Germinal center (tissue), 1 donor: ENCODE results near the gene SNX32.

ENCODE experiments used
- DNase-seq: peaks from one replicate; pipeline ENCODE4 v3.0.0; 2012; ENCODE audit warnings: mixed read lengths, low spot score

The SNX32 gene

DNA sequence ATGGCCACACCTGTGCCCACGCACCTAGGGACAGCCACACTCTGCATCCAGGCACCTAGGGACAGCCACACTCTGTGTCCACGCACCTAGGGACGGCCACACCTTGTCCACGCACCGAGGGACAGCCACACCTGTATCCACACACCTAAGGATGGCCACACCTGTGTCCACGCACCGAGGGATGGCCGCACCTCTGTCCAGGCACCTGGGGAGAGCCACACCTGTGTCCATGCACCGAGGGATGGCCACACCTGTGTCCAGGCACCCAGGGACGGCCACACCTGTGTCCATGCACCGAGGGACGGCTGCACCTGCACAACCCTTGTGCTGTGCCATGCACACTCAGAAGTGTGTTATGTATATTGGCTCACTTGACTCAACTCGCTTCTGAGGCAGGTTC is 36.1 kb upstream of the SNX32 start:
- DNase-seq: no peak

DNA sequence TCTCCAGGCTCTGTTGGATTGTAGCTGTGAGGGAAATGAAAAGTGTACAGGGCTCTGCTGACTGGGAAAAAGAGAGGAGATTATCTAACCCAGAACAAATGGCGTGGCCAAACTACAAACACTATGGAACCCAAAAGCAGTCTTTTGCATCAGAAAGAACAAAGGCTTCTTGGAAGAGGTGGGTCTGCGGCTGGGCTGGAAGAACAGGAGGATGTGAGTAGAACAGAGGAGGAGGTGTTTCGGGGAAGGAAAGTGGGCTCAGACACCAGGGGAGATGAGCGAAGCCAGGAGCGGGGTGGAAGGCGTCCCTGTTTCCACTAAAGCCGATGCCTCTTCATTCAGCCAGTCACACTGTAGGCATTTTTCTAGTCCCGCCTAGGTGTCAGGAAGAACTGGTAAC is 34.9 kb upstream of the SNX32 start:
- no peak for DNase-seq

DNA sequence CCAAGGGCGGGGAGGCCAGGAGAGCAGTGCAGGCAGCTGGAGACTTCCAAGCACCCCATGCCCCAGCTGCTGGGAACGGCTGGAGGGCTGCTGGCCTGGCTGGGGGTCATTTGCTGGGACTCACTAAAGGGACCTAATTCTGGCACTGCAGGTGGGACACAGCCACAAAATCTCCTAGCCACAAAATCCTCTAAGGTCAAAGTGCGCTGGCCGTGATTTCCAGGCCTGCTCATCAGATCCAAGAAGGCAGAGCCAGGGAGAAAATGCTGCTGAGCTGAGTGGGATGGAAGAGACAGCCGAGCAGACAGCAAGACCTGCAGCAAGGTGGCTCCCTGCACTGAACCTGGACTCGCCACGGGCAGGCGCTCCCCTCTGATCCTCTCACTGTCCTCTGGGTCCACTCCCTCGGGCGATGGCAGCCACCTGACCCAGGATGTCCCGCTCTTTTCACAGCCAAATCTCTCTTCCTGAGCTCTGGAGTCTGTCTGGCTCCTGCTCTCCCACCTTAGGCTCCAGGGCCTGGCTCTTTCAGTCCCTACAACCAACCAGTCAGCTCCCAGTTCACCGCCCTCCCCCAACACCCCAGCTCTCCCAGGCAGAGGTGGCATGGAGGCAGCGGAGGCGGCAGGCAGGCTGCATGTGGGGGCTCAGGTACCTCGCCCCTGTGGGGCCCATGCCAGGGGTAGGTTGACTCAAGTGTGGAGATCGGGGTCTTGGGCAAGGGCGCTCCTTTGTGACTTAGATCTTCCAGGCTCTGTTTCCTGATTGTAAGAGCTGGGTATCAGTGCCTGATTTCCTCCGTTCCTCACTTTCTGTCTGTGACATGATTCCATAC is 32.4 kb upstream of the SNX32 start:
- no peak for DNase-seq

DNA sequence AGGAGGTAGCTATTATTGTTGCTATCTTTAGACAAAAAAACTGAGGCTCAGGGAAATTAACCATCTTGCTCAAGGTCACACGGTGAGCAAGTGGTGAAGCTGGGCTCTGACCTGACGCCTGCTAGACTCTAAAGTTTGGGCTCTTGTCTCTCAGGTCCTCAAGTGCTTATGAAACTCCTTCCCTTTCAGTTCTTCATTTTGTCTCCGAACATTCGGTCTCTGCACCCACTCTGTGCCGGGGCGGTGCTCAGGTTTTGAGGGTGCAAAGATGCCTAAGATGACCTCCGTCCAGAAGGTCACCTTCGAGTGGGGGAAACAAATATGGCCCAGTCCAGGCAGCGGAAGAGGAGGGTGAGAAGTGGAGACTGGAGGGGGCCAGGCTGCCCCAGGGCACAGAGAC is 30.9 kb upstream of the SNX32 start:
- DNase-seq: no peak

DNA sequence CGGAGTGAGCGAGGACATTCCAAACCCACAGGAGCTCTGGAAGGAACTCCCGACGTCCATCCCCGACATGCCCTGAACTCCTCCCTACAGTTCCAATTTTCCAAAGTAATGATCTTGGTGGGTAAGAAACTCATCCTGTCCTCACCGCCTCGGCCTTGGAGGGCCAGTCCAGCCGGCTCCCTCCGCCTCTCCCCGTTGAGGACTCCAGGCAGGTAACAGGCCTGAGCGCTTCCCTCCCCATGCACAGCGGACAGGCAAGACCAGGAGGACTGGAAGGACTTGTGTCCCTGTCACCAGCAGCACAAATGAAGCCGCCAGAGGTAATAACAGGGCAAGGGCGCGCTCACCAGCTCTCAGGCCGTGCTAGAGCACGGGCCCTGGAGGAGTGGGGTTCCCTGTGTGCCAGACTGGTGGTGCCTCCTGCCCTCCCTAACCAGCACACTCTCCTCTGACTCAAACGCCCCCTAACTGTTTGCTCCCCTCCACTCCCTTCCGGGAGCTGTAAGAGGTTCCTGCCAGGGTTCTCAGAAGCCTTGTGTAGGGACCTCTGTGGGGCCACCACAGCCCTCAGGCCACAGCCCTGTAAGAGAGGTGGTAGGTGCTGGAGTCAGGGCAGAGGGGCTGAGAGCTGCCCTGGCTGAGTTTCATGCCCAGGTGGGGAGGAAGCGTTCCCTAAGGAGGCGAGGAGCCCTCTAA is 29.8 kb upstream of the SNX32 start:
- no peak for DNase-seq

DNA sequence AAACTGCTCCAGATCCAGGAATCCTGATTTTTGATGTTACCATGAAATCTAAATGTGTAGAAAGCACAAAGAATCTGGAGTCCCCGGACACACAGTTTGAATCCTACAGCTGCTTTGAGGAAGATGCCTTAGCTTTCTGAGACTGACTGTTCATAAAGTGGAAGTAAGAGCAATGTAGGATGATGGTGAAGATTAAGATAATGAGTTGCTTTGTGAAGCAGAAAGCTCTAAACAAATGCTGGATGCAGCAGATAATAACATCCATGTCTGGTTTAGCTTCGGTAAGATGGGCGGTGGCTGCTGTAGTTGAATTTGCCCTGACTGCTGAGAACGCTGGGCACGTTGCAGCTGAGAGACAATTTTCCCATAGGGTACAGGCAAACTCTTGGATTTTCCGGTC is 26.8 kb upstream of the SNX32 start:
- DNase-seq: no peak

DNA sequence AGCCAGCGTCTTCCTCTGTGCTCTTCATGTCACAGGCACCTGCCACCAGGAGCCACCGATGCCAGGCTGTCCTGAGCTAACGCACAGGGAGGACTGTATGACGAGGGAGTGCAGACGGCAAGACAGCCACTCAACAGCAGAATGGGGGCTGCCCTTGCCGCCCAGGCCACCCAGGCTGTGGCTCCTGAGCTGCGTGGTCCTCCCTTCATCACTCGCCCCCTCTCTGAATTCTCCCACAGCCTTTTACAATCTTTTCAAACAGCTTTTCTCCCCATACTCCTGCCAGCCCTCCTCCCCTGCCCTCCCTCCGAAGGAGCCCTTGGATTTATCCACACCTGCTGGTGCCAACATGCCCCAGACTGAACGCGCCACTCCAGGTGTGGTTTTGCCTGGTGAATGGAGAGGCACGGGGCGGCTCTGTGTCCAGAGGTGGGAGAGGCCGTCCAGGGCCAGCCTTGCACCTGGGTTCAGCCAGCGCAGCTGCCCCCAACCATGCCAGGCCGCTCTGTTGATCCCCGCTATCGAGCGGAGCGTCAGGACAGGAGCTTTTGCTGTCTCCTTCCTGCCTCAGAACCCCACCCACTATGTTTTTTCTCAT is 24.9 kb upstream of the SNX32 start:
- no peak for DNase-seq

DNA sequence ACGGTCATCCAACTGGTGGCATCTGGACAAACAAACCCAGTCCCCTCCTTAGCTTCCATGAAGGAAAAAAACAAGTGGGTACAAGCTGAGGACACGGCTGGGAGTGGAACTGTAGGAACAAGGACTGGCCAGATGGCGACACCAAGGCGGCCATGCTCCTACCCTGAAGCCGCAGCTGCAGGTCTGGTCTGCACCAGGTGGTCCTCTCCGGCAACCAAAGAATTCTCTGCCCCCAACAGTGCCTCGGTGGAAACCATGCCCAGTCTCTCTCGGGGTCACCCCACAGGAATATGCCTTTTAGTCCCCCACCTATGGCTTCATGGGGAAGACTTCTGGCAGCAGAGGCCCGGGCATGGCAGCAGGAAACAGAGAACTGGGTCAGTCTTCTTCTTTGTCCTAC is 24.3 kb upstream of the SNX32 start:
- no peak for DNase-seq

DNA sequence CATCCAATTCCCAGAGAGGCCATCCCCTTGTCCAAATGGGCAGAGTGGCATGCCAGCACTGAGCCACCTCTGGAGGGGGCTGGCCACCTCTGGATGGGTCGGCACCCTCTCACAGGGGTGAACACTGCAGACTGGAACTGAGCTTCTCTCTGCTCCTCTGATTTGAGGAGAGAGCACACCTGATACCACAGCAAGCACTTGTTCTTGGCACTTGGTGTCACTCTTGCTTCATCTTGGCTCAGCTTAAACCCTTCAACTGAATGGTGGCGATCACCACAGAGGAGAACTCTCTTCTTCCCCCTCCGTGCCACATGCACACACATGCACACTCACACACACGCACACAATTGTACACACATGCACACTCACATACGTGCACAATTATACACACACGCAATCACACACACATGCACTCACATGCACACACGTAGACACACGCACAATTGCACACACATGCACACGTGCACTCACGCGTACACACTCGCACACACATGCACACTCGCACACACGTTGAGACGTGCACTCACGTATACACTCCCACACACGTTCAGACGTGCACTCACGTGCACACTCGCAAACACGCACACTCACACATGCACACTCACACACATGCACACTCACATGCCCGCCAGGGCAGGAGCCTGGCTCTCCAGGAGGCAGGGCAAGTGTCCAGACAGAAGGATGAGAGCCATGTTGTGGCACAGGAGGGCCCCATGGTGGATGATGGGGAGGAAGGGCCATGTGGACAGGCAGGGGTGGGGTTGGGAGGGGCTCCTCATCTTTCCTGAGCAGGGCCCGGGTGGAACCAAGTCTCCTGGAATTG is 23.5 kb upstream of the SNX32 start:
- DNase-seq: no peak

DNA sequence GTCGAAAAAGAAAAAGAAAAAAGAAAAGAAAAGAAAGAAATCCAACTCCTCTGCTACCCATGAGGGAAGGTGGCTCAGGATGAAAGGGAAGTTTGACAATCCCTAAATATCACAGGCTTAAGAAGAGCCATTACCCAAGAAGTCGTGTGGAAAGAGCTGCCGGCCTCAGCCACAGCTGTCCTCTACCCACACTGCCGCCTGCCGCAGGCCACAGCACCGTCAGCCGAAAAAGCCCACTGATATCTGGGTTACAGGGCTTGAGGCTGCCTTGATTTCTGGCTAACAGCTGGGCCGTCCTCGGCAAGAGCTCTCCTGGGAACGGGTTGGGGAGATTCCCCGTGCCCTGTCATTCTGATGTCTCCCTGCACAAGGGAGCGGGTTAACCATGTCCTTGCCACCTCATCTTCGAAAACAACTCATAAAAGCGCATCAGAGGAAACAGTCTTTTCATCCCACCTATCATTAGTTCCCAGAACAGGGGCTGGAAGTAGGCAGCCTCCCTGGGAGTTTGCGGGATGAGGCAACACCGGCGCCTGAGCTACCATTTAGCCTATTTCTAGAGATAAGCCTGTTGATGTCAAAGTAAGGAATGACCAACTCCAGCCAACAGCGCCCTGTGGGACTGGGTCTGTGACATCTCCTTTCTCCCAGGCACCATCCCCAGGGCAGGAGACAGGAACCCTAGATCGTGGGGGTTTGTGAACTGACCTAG is 21.8 kb upstream of the SNX32 start:
- DNase-seq: no peak

DNA sequence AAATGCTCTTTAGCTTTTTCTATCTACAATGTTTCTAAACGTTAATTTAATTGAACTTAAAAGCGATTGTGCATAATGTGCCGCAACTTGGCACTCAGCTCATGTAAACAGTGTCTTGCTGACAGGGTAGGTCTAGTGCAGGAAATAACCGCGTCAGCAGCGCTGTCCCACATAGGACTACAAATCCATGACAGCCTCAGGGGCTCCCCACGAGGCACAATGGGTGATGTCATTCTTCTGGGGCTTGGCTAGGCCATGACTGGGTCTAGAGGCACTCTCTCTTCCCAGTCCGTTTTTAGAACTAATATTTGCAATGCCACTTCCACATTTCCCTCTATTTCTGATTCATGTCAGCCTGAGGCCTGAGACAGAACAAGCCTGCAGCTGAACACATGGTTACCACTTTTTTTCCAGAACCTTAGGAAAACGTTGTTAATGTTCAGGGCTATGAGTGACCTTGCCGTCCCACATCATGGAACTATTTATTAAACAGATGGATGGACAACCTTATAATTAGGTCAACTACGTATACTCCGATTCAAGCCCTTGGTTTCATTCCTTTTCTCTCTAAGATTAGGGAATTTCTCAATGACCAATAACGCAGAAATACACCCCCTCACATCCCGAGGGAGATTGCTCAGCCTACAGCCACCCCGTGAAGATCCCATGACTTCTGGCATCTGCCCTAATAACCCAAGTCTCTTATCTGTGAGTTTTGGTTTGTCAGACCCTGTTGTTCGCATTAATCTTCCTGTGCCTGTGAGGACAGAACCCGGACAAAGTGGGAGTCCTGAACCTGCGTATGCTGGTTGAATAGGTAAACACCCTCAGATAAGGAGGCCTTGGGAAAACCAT is 19.4 kb upstream of the SNX32 start:
- DNase-seq: no peak

DNA sequence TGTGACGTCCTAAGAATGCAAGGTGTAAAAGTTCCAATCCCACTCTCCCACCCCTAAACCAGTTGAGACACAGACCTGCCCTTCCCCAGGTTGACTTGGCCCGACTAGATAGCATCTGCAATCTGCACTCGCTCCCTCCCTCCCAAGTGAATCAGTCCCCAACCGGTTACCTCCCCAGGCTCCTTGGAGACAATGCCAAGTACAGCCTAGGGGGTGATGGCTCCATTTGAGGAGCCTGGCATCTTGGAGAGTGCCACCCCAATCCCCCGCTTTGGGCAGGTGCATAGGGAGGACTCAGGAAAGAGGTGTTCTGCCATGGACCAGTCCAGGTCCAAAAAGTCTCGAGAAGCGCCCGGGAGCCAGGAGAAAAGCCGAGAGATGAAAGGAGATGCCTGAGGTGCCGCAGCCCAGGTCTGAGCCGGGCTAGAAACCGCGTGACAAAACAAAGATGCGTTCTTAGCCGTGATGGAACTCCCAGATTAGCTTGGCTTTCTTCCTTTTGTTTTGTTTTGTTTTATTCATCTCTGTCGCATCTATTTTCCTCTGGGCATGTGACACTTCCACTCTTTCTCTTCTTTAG is 18.7 kb upstream of the SNX32 start:
- DNase-seq: no peak

DNA sequence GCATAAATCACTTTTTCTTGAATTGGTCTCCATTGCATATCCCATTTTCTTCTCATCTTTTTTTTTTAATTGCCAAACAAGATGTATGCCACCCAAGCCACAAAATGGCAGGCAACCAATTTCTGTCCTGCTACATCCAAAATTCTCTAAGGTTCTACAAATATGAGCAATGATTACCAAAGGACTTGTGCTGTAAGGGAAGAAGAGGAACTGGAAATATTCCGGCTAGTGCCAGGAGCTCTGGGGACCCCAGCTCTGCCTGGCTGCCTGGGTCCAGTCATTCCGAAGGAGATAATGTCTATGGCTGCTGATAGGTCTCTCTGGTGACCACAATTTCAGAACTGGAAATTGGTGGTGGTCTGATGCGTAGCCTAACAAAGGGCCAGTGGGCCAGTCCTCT is 17.1 kb upstream of the SNX32 start:
- no peak for DNase-seq

DNA sequence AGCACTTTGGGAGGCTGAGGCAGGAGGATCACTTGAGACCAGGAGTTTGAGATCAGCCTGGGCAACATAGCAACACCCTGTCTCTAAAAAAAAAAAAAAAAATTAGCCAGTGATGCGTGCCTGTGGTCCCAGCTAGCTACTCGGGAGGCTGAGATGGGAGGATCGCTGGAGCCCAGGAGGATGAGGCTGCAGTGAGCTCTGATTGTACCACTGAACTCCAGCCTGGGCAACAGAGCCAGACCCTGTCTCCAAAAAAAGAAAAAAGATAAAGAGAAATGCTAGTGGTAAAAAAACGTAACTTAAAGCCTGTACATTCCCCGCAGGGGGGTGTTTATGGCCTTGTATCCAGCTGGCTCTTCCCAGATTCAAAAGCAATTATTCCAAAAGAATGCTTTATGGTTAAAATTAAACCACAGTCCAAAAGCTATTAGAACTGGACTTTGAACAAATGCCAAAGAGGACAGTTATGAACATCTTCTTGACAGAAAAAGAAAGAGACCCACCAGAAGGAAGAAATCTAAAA is 16.4 kb upstream of the SNX32 start:
- DNase-seq: no peak

DNA sequence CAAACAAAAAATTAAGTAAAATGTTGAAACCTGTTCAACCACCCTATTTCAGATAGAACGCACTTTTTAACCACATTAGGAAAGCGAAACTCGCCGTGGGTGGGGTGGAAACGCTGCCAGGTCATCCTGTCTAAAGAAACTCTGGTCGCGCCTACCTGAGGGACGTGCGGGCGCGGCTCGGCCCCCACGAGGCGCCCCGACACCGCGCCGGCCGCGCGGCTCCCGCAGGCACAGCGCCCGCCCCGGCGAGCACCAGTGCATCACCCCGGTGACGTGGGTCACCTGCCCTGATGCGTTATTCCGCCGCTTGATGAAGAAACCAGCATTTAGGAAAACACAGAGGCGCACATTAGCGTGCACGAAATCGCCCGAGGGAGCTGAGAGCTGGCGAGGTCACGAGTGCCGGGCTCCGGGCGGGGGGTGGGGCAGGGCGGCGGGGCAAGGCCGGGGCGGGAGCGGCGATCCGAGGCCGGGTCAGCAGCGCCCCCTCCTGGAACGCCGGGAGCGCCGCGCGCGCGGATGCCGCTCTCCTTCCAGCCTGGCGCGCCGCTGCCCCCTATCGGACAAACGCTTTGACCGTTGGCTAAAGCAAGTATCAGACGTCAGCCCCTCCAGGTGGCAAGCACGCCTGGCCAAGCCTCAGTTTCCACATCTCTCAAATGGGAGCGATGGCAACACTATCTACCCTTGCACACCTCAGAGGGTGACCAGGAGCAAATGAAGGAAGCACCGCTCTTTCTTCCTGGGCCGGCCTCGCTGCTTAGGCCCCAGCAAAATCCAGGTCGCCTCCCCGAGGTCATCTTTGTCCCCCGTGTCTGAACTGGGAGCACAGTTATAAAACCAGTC is 15.7 kb upstream of the SNX32 start:
- peak; percentile 93 for DNase-seq

DNA sequence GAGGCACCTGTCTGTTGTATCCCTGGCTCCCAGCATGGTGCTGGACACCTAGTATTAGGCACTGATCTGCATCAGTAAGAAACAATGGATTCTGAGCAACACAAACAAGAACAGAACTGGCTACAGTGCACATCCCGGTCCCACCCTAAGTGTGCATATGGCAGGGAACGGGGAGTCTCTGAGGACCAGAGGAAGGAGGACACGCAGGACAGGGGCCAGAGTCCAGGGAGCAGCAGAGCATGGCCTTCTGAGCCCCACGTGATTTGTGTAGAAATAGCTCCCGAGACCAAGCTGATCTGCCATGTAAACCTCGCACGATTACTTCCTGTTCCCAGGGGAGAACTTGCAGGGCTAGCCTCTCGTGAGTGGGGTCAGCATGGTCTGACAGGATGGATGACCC is 12.7 kb upstream of the SNX32 start:
- DNase-seq: no peak

DNA sequence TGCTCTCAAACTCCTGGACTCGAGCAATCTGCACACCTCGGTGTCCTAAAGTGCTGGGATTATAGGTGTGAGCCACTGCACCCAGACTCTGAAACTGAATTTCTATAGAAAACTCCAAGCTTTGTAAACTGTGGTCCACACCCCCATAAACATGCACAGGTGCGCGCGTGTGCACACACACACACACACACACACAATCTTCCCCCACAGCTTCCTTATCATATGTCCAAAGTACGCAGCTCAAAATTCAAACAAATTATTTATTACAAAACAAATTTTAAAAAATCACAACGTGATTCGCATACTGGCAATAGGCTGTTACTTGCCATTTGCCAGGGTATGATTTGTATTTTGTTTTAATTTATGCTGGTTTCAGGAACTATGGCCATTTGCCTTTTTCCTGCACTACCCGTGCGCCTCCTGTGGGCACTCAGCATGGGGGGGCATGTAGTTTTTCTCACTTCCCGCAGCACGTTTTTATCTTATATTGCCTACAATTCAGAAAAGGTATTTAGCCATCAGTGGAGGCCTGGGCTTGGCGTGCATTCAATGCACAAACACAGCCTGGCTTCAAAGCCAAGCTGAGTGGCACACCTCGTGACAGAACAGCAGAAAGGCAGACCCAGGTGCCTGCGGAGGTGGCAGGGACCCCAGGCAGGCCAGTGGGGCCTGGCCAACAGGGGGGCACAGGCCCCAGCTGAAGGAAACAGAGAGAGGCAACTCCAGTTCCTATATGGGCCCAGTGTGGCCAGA is 10.8 kb upstream of the SNX32 start:
- DNase-seq: no peak

DNA sequence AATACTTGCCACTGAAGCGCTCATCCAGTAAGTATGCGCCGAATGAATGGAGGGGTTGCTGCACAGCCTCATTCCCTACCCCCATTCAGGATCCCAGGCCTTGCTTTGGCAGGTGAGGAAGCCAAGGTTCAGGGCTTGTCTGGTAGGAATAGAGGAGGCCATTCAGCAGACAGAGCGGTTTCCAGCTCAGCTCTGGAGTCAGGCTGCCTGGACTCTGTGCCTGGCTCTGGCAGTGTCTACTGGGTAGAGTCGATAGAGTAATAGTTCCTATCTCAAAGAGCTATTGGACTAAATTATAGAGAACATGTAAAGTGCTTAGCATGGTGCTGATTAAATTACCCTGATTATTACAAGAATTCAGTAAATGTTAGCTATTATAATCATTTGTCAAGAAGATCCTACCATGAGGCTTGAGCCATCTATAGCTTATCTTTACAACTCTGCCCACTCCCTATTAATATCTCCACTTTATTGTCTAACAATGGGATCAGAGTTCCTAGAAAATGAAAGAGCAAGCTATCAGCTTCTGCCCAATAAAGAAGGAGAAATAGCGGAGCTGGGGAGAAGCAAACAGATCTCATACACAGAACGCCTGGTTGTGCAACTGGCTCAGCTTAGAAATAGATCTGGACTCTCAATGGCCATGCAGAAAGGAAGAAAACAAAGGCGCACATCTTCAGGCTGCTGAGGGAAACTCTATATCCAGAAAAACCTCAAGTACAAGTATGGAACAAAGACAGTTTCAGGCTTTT is 6.6 kb upstream of the SNX32 start:
- DNase-seq: no peak
